Eye (tissue), 1 donor: ENCODE data around the gene GRM7.

ENCODE experiments used
- DNase-seq: peaks from one replicate; pipeline ENCODE4 v3.0.0-alpha.2; 2015

GRM7 gene

DNA sequence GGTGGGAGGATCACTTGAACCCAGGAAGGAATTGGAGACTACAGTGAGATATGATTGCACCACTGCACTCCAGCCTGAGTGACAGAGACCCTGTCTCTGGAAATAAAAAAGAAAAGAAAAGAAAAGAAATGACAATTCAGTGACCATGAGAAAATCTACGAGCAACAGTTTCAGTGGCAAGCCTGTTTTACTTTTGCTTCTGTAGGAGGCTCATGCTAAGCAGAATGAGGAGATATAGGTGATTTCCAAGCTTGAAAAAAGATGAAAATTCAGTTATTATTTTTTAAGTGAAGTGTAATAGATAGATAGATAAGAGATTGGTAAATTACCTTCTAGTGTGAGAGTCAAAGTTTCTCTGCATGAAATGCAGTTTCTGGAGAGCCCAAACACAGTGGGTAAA, 651.1 kb downstream of the GRM7 start:
- DNase-seq: no peak

DNA sequence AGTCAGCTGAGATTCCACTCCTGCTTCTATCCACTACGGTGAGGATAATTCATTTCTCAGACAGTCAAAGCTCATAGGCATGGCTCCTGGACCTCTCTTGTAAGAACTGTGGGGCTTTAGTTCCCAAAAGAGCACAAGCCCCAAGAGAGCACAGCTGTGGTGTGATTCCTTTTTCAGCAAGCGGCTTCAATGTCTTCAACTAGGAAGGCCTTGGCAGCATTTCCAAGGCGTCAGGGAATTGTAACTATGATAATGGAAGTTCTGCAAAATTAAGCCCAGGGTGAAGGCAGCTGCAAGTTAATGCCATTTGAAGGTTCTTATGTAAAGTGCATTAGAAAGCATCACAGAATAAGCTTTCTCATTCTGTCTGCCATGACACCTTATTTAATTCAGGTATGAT, 657.1 kb downstream of the GRM7 start:
- peak; percentile 31 for DNase-seq

DNA sequence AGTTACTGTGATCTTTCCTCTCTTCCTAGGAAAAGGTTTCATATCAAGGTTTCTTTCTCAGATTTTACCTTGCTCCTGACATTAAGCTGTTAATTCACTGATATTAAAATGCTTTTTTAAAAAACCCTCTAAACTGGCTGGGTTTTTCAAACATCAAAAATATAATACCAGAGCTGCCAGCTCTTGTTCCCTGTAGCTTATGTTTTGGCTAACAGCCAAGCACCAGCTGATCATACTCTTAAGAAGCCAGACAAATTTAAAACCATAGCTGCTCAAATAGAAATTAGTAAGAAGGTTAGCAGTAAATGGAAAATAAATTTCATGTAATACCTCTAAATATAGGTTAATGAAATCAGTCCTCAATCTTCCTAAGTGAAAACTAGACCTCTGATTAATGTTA, 657.5 kb downstream of the GRM7 start:
- DNase-seq: peak; percentile 66

DNA sequence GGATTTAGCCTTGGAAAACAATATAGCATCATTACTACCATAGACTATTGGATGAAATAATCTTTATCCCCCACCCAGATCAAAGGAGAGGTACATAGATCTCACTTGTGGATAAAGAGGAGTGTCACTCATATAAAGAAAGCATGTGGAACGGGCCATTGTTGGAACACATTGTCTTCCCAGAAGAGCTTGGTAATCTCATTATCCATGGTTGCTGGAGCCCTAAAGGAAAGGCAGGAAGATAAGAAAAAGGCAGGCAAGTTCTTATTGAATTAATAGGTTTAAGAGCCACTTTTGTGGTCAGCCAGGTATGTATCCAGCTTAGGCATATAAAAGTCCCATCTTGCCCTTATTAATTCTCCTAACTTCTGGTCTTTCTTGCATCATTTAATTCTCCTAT, 659.1 kb downstream of the GRM7 start:
- peak; percentile 50 for DNase-seq

DNA sequence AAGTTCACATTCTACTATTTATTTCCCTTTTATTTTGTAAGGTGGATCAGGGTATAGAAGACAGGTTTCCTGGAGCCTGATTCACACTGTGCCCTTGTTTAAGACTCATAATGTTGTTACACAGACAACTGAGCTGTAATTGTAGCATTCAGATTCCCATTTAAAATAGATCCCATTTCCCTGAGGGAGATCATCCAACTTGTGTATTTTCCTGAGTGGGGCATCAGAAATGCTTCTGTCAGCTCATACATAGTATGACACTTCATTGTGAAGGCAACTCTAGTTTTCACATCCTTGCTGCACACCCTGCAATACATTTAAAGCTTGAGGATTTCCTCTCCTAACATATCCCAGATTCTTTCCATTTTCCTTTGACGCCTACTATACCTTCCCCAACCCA, 659.7 kb downstream of the GRM7 start:
- no peak for DNase-seq

DNA sequence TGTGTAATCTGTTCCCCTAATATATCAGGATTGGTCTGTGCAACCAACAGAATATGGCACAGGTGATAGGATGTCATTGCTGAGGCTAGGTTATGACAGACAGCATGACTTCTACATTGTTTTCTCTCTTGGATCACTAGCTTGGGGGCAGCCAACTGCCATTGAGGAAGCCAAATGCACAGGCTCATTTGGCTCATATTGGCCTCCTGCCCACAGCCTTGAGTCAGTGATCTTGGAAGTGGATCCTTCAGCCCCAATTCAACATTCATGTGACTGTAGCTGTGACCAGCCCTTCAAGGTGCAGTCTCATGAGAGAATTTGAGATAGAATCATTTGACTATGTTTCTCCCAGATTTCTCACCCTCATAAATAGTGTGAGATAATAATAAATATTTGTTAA, 675.6 kb downstream of the GRM7 start:
- DNase-seq: no peak

DNA sequence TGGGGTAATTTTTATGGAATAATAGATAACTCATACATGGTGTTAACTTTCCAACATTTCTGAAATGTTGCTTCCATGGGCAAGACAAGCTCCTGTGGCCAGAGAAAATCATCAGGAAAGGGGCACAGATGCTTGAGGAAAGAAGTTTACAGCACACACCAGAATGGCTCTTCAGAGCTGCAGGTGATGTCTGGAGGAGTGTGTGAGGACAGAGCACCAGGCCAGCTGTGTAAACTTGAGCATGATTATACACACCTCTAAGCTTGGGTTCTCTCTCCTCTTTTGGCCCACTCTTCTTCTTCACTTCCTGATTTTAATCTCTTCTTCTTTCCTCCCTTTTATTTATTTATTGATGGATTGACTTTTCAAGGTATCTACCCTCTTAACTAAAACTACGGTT, 676.0 kb downstream of the GRM7 start:
- no peak for DNase-seq

DNA sequence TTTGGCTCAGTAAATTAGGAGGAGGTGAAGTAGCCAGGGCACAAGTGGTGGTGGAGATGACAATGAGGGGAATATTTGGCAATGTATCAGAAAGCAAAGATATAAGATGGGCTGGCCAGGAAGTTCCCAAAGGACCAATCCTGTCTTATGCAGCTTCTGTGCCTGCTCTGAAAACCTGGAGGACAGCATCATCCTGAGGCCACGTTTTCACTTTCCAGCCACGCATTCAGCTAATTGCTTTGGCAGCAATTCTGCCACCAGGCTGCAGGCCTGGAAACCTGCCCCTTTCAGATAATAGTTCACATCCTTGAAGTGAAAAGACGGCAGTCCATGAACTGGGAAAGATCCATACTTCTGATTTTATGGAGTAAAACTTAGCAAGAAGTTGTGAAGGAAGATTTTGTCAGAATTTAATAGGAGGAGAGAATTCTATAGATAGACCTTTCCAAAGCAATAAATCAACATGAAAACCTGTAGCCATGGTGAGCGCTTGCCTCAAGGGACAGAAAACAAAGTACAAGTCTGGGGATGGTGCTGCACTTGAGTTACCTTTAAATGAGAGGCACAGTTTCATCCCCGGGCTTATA, 682.5 kb downstream of the GRM7 start:
- DNase-seq: peak; percentile 19

DNA sequence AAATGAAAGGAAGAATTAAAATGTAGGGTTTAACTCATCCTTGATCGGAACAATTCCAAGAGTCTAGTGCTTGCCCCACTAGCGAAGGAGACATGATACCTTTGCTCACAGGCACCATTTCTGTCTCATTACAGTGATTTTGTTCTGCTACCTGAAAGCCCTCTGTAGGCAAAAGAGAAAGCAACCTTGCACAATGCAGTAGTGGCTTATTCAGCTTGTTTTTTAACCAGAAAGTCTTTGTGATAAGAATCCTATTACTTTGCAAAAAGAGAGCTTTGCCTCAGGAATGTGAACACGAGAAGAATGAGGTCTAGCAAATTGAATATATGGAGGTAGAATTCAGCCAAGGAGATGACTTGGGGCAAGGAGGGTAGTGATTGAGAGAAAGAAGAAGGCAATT, 684.4 kb downstream of the GRM7 start:
- DNase-seq: no peak

DNA sequence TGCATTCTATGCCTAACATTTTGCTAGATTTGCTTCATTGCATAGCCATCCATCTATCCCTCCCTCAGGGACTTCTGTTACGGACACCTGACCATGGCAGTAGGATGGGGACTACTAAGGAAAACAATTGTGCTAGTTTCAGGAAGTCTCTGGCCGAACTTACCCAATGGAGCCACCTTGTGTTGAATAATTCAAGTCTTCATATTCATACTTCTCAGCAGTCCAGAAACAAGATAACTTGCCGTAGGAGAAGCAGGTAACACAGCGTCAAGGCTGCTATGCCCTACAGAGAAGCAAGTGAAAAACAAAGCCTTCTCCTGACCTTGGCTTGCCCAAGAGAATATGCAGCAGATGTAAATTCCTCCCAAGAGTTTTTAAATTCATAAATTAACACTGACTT, 685.3 kb downstream of the GRM7 start:
- peak; percentile 16 for DNase-seq

DNA sequence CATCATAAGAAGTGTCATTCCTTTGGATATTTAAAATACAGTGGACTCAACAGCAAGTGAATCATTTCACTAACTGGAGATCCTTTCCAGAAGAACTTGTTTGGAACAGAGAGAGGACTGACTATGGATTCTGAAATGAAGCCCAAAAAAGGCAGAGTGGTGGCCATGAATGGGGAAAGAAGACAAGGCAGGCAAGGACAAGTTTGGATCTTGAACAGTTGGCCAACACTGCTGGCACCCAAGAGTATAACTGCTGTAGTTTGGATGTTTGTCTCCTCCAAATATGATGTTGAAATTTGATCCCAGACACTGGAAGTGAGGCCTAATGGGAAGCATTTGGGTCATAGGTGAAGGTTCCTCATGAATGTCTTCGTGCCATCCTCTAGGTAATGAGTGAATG, 686.9 kb downstream of the GRM7 start:
- DNase-seq: no peak

DNA sequence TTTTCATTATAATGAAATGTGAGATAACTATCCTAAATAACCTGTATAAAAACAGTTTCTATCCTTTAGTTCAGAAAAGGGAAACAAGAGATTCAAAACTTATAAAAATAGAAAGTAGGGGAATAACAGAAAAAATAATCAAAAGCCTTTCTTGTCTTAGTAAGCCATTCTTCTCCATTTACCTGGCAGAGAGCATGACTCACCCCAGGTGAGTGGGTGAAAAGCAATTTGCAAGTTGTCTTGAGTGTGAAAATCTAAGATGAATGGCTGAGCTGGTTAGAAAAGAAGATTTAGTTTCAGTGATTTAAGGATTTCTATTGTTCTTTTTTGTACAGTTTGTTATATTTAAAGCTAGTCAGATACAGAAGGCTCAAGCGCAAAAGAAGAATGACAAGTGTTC, 702.0 kb downstream of the GRM7 start:
- DNase-seq: no peak

DNA sequence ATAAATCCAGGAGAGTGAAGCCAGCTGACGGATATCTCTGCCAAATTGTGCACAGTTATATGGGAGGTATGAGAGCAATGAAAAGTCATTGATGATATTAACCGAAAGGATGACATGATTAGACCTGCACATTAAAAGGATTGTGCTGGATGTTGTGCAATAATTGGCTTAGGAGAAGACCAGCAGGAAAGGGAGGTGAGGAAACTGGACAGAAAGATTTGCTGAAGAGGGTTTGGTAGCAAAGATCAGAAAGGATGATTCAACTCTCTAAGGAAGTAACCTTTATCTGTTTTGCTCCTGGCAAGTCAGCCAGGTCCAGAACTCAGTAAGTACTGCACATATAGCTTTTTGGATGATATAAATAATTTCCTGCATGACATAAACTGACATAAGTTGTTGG, 704.7 kb downstream of the GRM7 start:
- no peak for DNase-seq

DNA sequence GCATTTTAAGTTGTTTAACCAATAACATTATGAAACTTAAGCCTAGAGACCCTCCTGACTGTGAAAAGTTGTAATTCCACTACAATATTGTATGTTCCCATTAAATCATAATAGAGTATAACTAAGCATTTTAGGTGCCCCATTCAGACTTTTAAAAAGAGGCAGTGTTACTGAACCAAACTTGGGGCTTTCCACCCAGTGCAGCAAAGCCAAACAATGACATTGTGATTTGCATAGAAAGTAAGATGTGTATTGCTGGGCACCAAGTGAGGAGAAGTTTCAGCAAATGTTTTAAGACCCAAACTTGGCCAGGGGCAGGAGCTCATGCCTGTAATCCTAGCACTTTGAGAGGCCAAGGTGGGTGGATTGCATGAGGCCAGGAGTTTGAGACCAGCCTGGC, 706.2 kb downstream of the GRM7 start:
- DNase-seq: no peak

DNA sequence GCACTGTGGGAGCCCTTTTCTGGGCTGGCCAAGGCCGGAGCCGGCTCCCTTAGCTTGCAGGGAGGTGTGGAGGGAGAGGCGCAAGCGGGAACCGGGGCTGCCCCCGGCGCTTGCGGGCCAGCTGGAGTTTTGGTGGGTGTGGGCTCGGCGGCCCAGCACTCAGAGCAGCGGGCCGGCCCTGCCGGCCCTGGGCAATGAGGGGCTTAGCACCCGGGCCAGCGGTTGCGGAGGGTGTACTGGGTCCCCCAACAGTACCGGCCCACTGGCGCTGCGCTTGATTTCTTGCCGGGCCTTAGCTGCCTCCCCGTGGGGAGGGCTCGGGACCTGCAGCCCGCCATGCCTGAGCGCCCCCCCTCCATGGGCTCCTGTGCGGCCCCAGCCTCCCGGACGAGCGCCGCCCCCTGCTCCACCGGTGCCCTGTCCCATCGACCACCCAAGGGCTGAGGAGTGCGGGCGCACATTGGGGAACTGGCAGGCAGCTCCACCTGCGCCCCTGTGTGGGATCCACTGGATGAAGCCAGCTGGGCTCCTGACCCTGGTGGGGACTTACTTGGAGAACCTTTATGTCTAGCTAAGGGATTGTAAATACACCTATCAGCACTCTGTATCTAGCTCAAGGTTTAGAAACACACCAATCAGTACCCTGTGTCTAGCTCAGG, 707.7 kb downstream of the GRM7 start:
- DNase-seq: no peak

DNA sequence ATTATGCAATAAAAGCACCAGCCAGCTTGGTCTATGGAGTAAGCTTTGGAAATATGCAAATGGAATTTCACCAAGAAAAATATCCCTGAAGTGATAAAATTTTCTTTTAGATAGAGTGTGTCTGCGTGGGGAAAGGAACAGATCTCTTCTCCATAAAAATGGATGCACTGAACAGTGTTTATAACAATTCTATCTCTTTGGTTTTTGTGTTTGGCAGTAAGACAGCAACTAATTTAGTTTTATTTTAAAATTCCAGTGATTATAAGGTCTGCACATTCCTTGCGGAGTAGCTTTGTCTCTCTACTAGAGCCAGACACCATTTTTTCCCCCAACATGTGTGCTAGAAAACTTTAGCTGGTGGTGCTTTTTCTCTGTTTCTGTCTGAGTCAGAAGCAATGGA, 712.4 kb downstream of the GRM7 start:
- DNase-seq: peak; percentile 26

DNA sequence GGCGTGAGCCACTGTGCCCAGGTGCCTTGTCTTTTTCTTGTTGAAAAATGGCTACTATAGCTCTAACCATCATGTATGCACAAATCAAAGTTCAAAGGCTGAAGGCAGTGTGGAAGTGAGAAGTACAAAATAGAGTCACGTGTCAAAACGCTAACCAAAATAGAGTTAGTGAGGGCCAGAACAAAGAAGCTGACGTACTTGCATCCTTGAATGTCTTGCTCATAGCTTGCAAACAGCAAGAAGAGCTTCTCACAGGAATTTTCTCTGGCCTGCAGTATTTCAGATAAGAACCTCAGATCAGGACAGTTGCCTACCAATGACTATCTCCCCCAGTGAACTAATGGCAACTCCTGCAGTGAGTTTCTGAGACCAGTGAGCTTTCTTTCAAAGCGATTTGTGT, 713.5 kb downstream of the GRM7 start:
- no peak for DNase-seq

DNA sequence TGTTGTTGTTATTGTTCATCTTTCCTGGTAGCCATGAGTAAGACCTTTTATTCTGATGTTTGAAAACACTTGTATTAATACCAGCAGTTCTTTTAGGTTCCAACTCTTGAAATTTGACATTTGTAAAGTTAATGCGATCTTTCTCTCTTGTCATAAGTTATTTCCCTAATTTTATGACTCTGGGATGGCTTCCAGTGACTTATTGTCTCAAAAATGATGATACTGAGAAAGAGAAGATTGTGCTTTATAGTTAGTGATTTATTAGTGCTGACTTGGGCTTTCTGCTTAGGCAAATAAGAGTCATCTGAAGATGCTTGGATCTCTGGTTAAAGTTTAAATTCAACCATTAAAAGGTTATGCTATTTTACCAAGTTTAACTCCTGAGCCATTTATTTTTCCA, 715.2 kb downstream of the GRM7 start:
- no peak for DNase-seq

DNA sequence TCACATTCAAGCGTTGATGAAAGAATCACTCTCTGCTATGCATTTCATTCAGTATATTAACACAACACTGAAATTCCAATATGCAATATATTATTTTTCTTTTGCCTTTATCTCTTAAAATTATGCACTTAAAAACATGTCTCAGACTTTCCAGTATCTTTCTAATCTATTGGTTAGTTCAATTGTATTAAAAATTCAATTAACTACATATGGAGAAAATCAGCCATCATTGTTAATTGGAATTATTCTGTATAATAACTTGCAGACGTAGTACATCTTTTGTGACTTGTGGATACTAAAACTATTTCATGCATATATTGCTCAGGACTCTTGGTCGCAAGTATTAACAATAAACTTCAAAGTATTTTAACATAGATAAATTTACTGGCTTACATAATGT, 715.6 kb downstream of the GRM7 start:
- no peak for DNase-seq

DNA sequence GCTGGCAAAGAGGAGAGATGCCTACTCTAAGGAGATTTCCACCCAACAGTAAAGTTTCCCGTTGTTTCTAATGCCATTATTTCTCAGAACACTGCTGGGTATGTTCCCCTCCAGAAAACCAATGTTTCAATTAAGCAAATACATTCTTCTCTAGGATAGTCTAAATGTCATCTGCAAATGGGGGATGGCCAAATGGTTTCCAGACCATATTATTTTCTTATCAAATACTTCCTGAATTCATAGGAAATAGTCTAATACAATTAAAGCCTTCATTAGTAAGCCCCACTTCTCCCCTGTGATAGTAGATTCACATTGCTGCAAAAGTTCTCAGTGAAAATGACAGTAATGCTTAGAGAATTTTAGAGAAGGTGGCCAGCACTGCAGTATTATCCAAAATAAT, 716.6 kb downstream of the GRM7 start:
- DNase-seq: no peak

DNA sequence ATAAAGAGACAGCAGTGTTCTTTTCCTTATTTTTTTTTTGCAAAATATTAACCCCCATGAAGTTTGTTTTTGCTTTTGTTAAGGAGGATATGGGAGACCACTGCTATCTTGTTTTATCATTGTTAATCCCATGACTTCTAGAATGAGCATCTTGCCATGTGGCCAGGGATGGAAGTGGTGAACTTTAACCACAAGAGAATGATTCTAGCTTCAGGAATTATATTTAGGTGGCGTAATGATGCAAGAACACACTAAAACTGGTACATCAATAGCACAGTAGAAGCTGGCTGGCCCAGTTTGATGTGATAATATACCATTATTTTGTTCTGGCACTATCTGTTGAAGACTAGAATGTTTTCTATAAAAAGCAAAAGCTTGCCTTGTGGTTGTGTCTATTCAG, 720.9 kb downstream of the GRM7 start:
- DNase-seq: no peak

DNA sequence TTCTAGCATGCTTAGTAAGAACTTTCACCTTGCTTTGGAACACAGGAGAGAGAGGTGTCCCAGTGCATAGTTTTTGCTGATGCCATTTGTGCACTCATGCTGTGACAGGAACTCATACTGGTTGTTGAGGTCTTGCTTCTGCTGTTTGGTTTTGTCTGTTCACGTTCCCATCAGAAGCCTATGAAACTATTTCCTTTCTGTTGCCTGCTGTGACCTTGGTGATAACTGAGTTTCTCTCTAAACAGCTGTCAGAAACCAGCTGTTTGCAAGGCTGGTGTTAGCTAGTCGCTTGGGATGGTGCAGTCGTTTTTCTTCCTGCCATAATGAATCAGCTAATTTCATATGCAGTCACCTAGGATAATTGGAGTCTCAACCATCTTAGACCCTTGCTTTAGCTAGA, 724.1 kb downstream of the GRM7 start:
- DNase-seq: peak; percentile 24

DNA sequence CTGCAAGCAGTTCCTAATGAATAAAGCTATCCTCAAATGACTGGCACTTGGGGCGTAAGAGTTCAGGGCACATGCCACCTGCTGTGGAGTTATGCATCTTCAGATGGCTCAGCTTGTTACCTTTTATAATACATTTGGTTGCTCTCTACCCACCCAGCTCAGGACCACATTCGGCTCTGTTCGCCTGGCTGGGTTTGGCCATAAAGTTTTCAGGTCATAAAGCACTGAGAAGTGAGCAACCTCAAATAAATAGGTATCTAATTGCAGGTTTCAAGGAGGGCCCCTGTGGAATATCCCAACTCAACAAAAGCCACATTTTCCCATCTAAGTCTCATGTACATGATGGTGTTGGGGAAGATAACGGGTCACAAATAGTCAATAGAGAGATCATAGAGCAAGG, 727.3 kb downstream of the GRM7 start:
- no peak for DNase-seq

DNA sequence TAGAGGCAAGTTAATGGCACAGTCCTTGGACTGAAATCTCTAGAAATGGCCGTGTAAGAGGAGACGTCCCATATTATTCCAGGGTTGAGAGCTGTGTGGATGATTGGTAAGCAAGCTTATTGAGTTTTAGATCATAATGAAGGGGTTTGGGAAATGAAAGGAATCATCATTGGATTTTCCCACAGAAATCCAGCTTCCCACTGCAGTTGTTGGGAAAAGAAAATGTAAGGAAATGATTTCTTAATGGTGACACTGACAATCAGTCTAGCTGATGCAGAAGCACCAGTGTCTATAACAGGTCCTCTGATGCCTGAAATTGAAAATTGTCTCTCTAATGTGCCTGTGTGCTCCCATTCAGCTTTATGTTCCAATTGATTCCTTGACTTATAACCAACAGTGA, 728.6 kb downstream of the GRM7 start:
- no peak for DNase-seq

DNA sequence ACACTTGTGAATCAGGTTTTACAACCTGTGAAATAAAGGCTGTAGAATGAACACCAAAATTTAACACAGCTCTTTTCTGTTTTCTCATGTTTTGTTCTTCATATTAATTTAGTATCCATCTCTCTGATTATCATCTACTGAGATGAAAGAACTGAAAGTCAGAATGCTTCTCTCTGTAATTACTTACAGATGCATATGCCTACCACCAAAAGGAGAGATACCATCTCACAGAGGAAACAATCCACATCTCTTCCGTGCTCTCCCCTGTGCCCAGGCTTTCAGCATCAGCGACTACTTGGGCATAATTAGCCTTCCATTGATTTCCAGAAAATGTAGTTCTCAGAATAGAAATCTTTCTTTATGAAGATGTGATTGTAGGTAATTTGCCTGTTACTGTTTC, 741.4 kb downstream of the GRM7 start:
- no peak for DNase-seq
